PC-9 (cell line): ENCODE data around the gene RIBC2.

Source experiments
- CTCF ChIP-seq: fragments of 200-600 bp; sonication (generic); conservative IDR thresholded peaks from 2 replicates; pipeline ENCODE4 v1.6.1; 2017; ENCODE audit warnings: mixed run types, antibody characterized with exemption, mild to moderate bottlenecking, moderate library complexity
- EZH2 ChIP-seq: fragments of 200-600 bp; sonication (generic); IDR thresholded peaks from 2 replicates; pipeline ENCODE4 v1.8.0; 2017; ENCODE audit warnings: antibody characterized with exemption, low read depth

- no peak for TF ChIP-seq CTCF
- TF ChIP-seq EZH2, result no peak
Observed at GRCh38 chr22:45420011-45420410, 6.5 kb downstream of the RIBC2 start.
